K562 (cell line): Measurements from ENCODE around the gene CFDP1.
"Not testable (repeated sequence)": the region's sequence is repeated elsewhere in the genome, so short reads cannot be mapped to it uniquely, and the experiment has no call there.

Experiments used
- NR2C2 ChIP-seq, 2 experiments: fragments of 200-800 bp in 1 of 2; sonication (Bioruptor generic) in 1 of 2; sonication (generic) in 1 of 2; formaldehyde crosslinking in 1 of 2; IDR thresholded peaks; 2 replicates each; pipeline versions ENCODE4 v1.6.1 to v1.8.0; 2016 to 2022; ENCODE audit warnings: mild to moderate bottlenecking in 1 of 2, missing compliant biosample characterization in 1 of 2, missing genetic modification characterization in 1 of 2, missing genetic modification reagents in 1 of 2
- POLR2AphosphoS2 ChIP-seq: IDR thresholded peaks from 2 replicates; pipeline ENCODE4 v1.6.1; 2012; ENCODE audit warnings: low read length, improper control_type of control experiment

GRCh38 chr16:75456486-75456885 is 23.2 kb upstream of the CFDP1 start:
- not testable (repeated sequence) for TF ChIP-seq POLR2AphosphoS2; NR2C2 (CRISPR knock-in tag; IDR thresholded peaks at IDR 0.05); NR2C2 (tag; IDR thresholded peaks at IDR 0.05)
